GM21528 (cell line): Measurements from ENCODE around the gene PRKCH.

ENCODE experiments used
- ATAC-seq: cut with Tn5 transposase; IDR thresholded peaks from one replicate; pipeline ENCODE4 v1.9.1; 2021; ENCODE audit warnings: mild to moderate bottlenecking, moderate library complexity; ENCODE audit not compliant: unreplicated experiment, low FRiP score

PRKCH gene

GRCh38 chr14:61558271-61558670 lies 236.9 kb downstream of the PRKCH start:
- ATAC-seq, result no peak

GRCh38 chr14:61559641-61560201 lies 238.3 kb downstream of the PRKCH start:
- ATAC-seq, result no peak

GRCh38 chr14:61560323-61560722 lies 238.9 kb downstream of the PRKCH start:
- no peak for ATAC-seq

GRCh38 chr14:61561104-61561503 lies 239.7 kb downstream of the PRKCH start:
- no peak for ATAC-seq

GRCh38 chr14:61561657-61562276 lies 240.4 kb downstream of the PRKCH start:
- no peak for ATAC-seq

GRCh38 chr14:61562321-61563161 lies 241.2 kb downstream of the PRKCH start:
- no peak for ATAC-seq

GRCh38 chr14:61563162-61563511 lies 241.8 kb downstream of the PRKCH start:
- no peak for ATAC-seq

- no peak for ATAC-seq
Measured at GRCh38 chr14:61563880-61564617, 242.7 kb downstream of the PRKCH start.

- ATAC-seq, result no peak
Measured at GRCh38 chr14:61564618-61565091, 243.3 kb downstream of the PRKCH start.

GRCh38 chr14:61565181-61565580 lies 243.8 kb downstream of the PRKCH start:
- ATAC-seq, result no peak

GRCh38 chr14:61565836-61566536 lies 244.6 kb downstream of the PRKCH start:
- ATAC-seq, result no peak

GRCh38 chr14:61566537-61567225 lies 245.3 kb downstream of the PRKCH start:
- no peak for ATAC-seq

GRCh38 chr14:61567838-61568571 lies 246.6 kb downstream of the PRKCH start:
- peak; percentile 2 for ATAC-seq

- ATAC-seq, result peak; percentile 89
Measured at GRCh38 chr14:61568572-61569011, 247.2 kb downstream of the PRKCH start.

GRCh38 chr14:61569308-61569707 lies 247.9 kb downstream of the PRKCH start:
- no peak for ATAC-seq

GRCh38 chr14:61569812-61570548 lies 248.6 kb downstream of the PRKCH start:
- no peak for ATAC-seq

GRCh38 chr14:61570549-61571290 lies 249.3 kb downstream of the PRKCH start:
- ATAC-seq, result no peak

GRCh38 chr14:61571917-61572316 lies 250.5 kb downstream of the PRKCH start:
- no peak for ATAC-seq
